Muscle layer of duodenum (tissue), 2 donors: ENCODE results near the gene PARP4.
"Not testable (repeated sequence)": the region's sequence is repeated elsewhere in the genome, so short reads cannot be mapped to it uniquely, and the experiment has no call there.

Experiments
- H3K27ac ChIP-seq: one replicate; pipeline ENCODE4 v1.7.0; 2013; ENCODE audit warnings: mild to moderate bottlenecking, low read length
- H3K27me3 ChIP-seq: one replicate; pipeline ENCODE4 v1.7.0; 2013; ENCODE audit warnings: low read depth, mild to moderate bottlenecking, control low read depth, low read length
- H3K36me3 ChIP-seq, 2 donors: one replicate each; pipeline ENCODE4 v1.7.0; 2013; ENCODE audit warnings: low read length in 2 of 2, control low read depth in 1 of 2, mild to moderate bottlenecking in 1 of 2; ENCODE audit not compliant: insufficient read depth in 2 of 2, control insufficient read depth in 1 of 2
- H3K4me1 ChIP-seq, 2 donors: one replicate each; pipeline ENCODE4 v1.7.0; 2013; ENCODE audit warnings: low read length in 2 of 2, mild to moderate bottlenecking in 2 of 2, control low read depth in 1 of 2, moderate library complexity in 1 of 2; ENCODE audit not compliant: insufficient read depth in 2 of 2, control insufficient read depth in 1 of 2
- H3K4me3 ChIP-seq, 2 donors: one replicate each; pipeline ENCODE4 v1.7.0; 2013; ENCODE audit warnings: low read length in 2 of 2, low read depth in 1 of 2, mild to moderate bottlenecking in 1 of 2
- H3K9me3 ChIP-seq, 2 donors: one replicate each; pipeline ENCODE4 v1.7.0; 2013; ENCODE audit warnings: low read length in 2 of 2, control low read depth in 1 of 2, mild to moderate bottlenecking in 1 of 2; ENCODE audit not compliant: control insufficient read depth in 1 of 2
- donor health status: healthy.

The PARP4 gene

GRCh38 chr13:24528816-24529398 is 16.3 kb upstream of the PARP4 start:
- no peaks in the 10 kb centered on the region for H3K9me3 ChIP-seq
- H3K36me3 ChIP-seq, result no peaks in the 10 kb centered on the region
- H3K4me3 ChIP-seq, result no peak overlapping the region
- no peak overlapping the region for H3K27ac ChIP-seq
- H3K4me1 ChIP-seq, result no peaks in the 10 kb centered on the region
- no peaks in the 10 kb centered on the region for H3K27me3 ChIP-seq

DNA sequence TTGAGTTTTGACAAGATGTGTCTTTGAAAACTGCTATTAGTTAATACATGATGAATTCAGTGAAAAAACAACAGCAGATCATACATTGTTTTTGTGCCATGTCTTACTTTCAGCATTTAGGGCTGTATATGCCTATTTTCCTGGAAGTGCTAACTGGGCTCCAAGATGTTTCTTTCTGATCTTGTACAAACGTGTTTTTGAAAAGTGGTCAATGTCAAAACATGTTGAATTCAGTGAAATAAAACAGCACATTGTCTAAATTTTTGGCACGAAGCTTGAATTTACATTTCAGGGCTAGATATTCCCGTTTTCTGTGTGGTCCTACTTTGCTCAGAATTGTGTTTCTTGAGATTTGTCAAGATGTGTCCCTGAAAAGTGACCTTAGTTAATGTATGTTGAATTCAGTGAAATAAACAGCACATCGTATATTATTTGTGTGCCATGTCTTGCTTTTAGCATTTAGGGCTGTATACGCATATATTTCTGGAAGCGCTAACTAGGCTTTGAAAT is 14.7 kb upstream of the PARP4 start:
- no peaks in the 10 kb centered on the region for H3K9me3 ChIP-seq
- H3K4me3 ChIP-seq, result no peak overlapping the region
- H3K36me3 ChIP-seq, result no peaks in the 10 kb centered on the region
- no peaks in the 10 kb centered on the region for H3K4me1 ChIP-seq
- H3K27ac ChIP-seq, result no peak overlapping the region
- no peaks in the 10 kb centered on the region for H3K27me3 ChIP-seq

GRCh38 chr13:24520733-24521132 is 8.2 kb upstream of the PARP4 start:
- no peaks in the 10 kb centered on the region for H3K36me3 ChIP-seq
- H3K4me3 ChIP-seq, result no peak overlapping the region
- H3K9me3 ChIP-seq, result no peaks in the 10 kb centered on the region
- no peaks in the 10 kb centered on the region for H3K27me3 ChIP-seq
- no peaks in the 10 kb centered on the region for H3K4me1 ChIP-seq
- H3K27ac ChIP-seq, result no peak overlapping the region

- Histone ChIP-seq H3K36me3 (peaks cover 0 to under 1% of the 10 kb centered on the region in 2 donors), H3K27me3 (no peaks in the 10 kb centered on the region), H3K9me3 (no peaks in the 10 kb centered on the region), H3K4me1 (no peaks in the 10 kb centered on the region), H3K4me3 (no peak overlapping the region), H3K27ac (no peak overlapping the region)
Observed at GRCh38 chr13:24516919-24517318, 4.3 kb upstream of the PARP4 start.

DNA sequence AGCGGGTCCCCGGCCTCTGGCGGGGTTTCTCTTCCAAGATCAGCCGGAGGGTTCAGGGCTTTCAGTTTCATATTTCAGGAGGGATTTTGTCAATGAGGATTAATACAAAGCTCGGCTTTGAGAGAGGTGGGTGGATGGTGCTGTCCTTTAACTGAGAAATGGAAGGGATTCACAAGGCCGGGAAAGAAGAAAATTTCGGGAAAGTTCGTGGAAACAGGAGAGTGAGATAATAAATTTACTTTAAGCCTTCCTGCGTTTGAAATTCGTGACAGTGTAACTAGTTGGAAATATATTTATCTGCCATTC is 283 bp upstream of the PARP4 start:
- Histone ChIP-seq H3K4me1 (peaks cover 0 to 9% of the 10 kb centered on the region in 2 donors), H3K27ac (peak overlapping the region; percentile 94), H3K27me3 (no peaks in the 10 kb centered on the region)

GRCh38 chr13:24511816-24512196 is 772 bp downstream of the PARP4 start:
- peak overlapping the region; percentile 94 for H3K27ac ChIP-seq
- peaks cover 0 to 4% of the 10 kb centered on the region in 2 donors for H3K36me3 ChIP-seq
- H3K9me3 ChIP-seq, result no peaks in the 10 kb centered on the region
- peak overlapping the region; percentile 60 to 90 for H3K4me3 ChIP-seq
- peaks cover 0 to 9% of the 10 kb centered on the region in 2 donors for H3K4me1 ChIP-seq
- H3K27me3 ChIP-seq, result no peaks in the 10 kb centered on the region

More for the DNA sequence above, 283 bp upstream of the PARP4 start:
- Histone ChIP-seq H3K36me3 (peaks cover 0 to 4% of the 10 kb centered on the region in 2 donors), H3K9me3 (no peaks in the 10 kb centered on the region), H3K4me3 (peak overlapping the region; percentile 60 to 90)

DNA sequence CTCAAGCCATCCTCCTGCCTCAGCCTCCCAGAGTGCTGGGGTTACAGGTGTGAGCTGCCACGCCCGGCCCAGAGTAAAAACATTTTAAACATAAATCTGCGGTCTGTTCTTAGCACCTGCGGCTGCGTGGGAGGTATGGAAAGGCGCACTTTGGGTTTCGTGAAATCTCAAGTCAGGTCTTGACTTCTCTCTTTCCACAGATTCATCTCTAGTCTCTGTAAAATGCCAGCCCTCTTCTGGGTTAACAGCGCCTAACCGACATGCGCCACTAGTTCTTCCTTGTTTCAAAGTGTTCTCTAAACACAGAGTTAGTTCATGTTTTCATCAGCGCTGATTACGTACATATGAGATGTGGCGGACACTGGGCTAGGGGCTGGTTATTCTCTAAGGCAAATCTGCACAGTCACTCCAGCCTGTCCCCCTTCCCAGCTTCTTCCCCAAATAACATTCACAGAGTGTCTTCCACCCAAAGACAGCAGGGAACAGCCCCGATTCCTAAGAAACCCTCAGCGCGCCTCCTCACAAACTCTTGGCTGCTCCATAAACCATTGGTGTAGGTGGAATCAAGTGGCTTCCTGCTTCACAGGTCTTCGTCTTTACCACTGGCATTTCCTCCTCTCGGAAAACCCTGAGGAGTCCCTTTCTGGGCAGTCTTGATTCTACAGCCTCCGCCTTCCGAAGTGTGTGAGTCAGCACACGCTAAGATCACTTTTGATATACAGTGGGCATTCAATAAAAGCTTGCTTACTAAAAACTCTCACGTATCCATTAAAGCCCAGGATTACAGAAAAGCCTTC is 1.4 kb downstream of the PARP4 start:
- Histone ChIP-seq H3K27ac (peak overlapping the region; percentile 94), H3K4me3 (peak overlapping the region; percentile 60 to 90), H3K4me1 (peaks cover 0 to 9% of the 10 kb centered on the region in 2 donors)

DNA sequence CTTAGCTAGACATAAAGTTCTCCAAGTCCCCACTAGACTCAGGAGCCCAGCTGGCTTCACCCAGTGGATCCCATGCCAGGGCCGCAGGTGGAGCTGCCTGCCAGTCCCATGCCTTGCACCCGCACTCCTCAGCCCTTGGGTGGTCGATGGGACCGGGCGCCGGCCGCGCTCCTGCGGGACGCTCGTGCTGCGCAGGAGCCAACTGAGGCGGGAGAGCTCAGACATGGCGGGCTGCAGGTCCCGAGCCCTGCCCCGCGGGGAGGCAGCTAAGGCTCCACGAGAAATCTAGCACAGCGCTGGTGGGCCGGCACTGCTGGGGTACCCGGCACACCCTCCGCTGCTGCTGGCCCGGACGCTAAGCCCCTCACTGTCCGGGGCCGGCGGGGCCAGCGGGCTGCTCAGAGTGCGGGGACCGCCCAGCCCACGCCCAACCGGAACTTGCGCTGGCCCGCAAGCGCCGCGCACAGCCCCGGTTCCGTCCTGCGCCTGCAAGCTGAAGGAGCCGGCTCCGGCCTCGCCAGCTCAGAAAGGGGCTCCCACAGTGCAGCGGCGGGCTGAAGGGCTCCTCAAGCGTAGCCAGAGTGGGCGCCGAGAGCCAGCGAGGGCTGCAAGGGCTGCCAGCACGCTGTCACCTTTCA is 5.8 kb downstream of the PARP4 start:
- Histone ChIP-seq H3K4me1 (peaks cover 0 to 9% of the 10 kb centered on the region in 2 donors), H3K36me3 (peaks cover 0 to 12% of the 10 kb centered on the region in 2 donors), H3K4me3 (no peak overlapping the region), H3K27me3 (no peaks in the 10 kb centered on the region), H3K27ac (no peak overlapping the region), H3K9me3 (no peaks in the 10 kb centered on the region)

More for the DNA sequence above, 1.4 kb downstream of the PARP4 start:
- no peaks in the 10 kb centered on the region for H3K27me3 ChIP-seq
- peaks cover 0 to 4% of the 10 kb centered on the region in 2 donors for H3K36me3 ChIP-seq
- no peaks in the 10 kb centered on the region for H3K9me3 ChIP-seq

- not testable (repeated sequence) for H3K27me3 ChIP-seq, H3K9me3 ChIP-seq, H3K4me3 ChIP-seq, H3K4me1 ChIP-seq, H3K36me3 ChIP-seq, H3K27ac ChIP-seq
Observed at GRCh38 chr13:24506283-24506682, 6.3 kb downstream of the PARP4 start.

- Histone ChIP-seq H3K27me3 (no peaks in the 10 kb centered on the region), H3K4me3 (no peak overlapping the region), H3K4me1 (peaks cover 0 to 2% of the 10 kb centered on the region in 2 donors), H3K27ac (no peak overlapping the region), H3K9me3 (no peaks in the 10 kb centered on the region), H3K36me3 (peaks cover 9% of the 10 kb centered on the region in 2 donors)
Observed at GRCh38 chr13:24505756-24506155, 6.8 kb downstream of the PARP4 start.

GRCh38 chr13:24505256-24505655 is 7.3 kb downstream of the PARP4 start:
- peaks cover 9 to 10% of the 10 kb centered on the region in 2 donors for H3K36me3 ChIP-seq

More at GRCh38 chr13:24505256-24505655, 7.3 kb downstream of the PARP4 start:
- no peak overlapping the region for H3K27ac ChIP-seq
- no peaks in the 10 kb centered on the region for H3K4me1 ChIP-seq
- H3K4me3 ChIP-seq, result no peak overlapping the region
- H3K9me3 ChIP-seq, result no peaks in the 10 kb centered on the region
- no peaks in the 10 kb centered on the region for H3K27me3 ChIP-seq
